NK-92 (cell line): ENCODE data around the gene DPP10.

Source experiments
- DNase-seq: peaks from one replicate; lab custom pipeline; 2025; ENCODE audit not compliant: unreplicated experiment; lab: John Stamatoyannopoulos, UW

DPP10 gene

DNA sequence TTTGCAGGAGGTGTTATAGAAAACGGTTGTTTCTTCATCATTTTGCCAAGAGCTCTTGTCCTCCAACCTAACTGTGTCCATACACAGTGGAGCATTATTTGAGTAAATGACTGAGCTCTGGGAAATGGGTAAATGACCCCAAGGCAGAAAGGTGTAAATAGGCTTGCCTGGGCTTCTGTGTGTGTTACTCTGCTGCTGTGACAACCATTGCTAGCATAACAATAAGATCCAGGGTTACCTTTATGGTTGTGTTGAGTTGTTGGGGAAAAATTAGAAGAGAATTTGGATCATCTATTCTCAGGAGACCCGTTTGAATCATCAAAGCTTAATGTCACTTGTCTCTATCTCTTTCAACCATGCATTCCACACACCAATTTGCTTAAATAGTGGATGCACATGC lies 672.7 kb downstream of the DPP10 start:
- no peak for DNase-seq

DNA sequence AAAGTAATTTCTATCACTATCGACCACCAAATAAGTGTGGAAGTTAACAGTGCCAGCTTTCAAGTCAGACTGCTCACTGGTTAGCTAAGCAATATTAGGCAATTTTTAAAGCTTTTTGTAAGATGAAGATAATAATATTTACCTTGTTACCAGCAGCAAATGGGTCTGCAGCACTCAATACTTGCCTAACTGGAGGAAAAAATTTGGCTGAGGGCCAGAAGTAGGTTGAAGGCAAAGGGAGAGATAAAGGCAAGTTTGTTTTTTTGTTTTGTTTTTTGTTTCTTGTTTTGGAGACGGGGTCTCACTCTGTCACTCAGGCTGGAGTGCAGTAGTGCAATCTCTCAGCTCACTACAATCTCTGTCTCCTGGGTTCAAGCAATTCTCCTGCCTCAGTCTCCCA lies 675.9 kb downstream of the DPP10 start:
- no peak for DNase-seq

DNA sequence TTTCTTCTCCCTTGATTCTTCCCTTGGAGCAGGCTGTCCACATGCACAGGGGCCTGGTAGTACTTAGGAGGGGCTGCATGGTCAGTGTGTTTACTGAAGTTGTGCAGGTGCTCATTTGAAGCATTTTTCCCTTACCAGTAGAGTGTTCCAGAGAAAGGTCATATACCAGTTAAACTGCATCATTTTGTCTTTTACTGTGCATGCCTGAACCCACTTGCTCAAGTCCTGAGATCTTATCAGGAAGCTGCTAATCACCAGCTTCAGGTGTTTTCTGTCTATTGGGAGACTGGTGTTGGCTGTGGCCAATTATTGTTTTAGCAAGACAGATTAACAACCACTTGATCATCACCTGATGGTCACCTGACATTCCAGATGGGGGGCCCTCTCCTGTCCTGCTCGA lies 676.6 kb downstream of the DPP10 start:
- no peak for DNase-seq

DNA sequence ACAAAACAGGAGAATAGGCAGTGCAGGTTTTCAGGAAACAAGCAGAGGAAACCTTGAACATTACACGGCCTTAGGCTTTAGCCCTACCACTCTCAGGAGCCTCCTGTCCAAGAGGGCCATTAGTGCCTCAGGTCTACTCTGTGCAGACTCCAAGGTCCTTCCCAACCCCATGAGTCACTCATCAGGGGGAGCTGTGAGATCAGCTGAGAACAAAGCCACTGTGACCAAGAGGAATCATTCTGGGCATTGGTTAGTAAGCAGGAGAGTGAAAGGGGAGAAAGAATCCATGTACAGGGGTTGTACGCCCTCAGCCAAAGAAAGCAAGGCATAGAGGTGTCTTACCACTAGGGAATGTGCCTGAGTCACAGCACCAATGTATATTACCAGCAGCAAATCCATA lies 680.3 kb downstream of the DPP10 start:
- no peak for DNase-seq

DNA sequence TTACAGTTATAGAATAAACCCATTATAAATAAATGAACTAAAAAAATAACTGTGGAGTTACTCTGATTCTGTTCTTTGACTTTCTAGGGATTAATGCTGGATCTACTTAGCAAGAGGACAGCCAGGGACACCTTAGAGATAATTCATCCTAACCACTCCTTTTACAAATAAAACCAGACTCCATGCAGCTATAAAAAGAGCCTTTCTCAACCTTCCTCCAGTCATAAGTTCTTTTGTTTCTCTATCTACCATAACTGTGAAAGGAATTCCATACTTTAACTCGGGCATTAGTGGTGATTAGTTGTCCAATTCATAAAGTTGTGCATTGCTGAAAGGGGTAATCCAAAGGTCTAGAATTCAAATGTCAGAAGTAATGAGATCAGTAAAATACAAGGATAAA lies 682.4 kb downstream of the DPP10 start:
- no peak for DNase-seq

DNA sequence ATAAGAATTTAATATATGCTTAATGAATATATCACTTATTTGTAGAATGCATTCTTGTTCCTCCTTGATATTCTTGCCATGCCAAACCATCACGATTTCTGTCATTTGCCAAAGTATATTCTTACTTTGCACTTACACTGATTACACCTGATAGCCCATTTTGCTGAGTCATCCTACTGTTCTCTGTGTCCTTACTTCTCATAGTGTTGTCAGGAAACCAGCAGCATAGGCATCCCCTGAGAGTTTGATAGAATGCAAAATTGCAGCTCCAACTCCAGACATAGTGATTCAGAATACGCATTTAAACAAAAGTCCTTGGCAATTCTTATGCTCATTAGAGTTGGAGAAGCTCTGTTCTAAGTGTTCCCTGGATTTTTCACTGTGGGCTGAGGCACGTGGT lies 687.1 kb downstream of the DPP10 start:
- no peak for DNase-seq

DNA sequence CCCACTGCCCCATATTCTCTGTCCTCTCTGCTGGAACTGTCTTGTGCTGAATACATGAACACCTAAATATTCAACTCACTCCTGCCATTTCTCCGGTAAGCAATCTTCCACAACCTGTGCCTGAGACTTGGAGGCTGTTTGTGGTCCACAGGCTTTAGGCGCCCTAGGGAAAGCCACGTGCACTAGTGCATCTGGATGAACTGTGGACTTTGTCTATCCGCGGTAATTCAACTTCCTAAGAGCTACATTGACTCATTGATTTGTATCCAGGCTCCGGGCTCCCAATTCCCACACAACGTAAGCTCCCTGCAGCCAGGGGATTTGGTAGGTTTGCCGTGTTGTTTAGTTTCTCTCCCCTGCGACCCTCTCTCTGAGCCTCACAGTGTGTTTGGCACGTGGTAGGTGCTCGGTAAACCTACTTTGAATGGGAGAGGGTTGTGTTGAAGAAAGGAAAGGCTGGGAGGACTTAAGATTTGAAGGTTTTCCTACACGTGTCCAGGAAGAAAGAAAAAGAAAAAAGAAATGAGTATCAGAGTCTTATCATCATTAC lies 718.2 kb downstream of the DPP10 start:
- no peak for DNase-seq

DNA sequence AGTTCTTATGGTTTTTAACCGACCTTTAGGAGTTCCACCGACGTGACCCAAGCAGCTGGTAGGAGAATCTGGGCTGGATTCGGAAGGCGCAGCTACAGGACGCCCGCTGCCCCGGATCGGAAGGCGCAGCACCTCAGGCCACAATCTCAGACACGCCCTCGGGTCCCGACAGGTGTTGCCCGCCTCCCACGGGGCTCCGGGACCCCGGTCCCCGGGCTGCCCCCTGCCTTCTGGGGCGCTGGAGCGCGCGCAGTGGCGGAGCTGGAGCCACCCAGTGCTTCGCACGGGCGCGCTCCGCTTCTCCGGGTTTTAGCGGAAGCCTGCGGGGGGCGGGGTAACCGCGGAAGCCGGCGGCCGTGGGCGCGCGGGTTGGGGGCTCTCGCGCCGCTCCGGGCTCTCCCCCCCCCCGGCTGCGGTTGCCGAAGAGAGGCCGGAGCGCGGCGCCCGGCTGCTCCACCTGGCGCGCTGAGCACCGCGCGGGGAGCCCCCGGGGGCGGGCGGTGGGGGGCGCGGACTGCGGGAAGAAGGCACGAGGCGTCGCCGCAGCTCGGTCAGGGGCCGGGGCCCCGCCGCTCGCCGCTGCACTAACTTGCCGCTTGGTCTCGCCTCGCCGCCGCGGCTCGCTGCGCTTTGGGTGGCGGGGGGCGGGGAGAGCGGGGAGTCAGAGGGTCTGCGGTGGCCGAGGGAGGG lies 718.8 kb downstream of the DPP10 start:
- DNase-seq: no peak

DNA sequence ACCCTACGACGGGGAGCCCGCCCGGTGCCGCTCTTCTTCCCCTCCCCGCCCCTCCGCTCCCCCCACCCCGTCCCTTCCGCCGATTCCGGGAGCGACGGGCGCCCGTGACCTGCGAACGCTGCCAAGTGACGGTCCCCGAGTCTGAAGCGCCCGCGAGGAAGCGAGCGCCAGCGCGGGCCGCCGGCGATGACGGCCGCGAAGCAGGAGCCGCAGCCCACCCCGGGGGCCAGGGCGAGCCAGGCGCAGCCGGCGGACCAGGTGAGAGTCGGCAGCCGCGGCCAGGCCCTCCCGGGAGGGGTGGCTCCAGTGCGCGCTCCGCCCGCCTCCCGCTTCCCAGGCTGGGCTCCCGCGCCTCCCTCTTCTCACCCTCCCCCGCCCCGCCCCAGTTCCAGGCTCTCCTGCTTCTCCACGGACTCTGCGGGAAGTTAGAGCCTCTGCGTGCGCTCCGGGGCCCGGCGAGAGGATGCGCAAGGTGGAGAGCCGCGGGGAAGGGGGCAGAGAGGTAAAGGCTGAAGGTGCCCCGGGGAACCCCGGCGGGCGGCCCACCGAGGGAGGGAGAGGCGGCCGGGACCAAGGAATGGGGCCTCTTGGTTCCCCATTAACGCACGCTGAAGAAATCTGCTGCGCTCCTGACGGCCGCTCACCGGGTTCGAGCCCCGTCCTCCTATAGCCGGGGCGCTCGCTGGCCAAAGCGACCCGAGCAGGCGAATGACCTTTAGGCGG lies 719.5 kb downstream of the DPP10 start:
- no peak for DNase-seq

DNA sequence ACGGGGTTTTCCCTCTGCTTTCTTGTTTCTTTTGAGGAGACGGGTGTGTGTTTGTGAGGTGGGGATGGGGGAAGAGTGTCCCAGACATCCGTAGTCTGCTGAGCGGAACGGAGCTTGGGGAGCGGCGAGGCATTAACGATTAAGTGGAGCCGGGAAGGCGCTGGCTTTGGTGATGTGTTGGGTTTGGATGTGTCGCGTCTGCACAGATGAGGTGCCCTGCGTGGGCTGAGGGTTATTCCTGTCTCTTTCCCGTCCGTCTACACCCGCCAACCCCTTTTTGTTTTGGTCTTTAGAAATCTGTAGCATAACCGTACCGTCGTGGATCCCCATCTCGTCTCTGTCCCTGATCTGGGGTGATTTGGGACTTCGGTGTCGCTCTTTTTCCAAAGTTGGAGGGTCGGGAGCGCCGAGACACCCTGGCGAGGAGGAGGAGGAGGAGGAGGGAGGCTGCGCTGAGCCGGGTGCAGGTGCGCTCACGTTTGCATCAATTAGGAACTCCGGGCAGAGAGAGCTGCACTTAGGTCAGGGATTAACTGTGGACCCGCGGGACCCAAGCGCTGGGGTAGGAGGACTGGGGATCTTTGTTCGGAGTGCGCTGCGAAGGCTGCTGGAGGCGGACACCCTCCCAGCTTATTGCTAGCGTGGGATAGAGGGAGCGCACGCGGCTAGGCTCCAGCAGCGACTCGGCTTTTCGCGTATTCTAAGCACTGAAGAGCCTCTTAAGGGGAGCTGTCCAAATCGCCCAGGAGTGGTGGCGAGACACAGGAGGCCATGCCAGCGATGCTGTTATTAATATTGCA lies 720.3 kb downstream of the DPP10 start:
- no peak for DNase-seq

DNA sequence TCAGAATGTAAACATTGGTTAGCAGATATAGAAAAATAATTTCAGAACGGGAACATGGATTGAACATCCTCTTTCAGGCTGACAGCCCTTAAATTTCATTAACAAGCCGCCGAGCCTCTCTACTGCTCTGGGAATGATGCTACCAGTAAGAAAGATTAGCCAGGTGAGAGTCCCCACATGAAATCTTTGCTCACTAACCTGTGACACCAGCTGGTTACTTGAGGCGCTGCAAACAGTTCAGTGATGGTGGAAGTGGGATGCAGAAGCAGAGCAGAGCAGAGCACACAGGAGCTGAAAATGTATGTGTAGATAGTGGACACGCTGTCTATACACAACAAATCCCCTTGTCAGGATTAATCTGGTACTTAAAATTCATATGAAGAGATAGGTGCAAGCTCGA lies 721.1 kb downstream of the DPP10 start:
- DNase-seq: no peak

DNA sequence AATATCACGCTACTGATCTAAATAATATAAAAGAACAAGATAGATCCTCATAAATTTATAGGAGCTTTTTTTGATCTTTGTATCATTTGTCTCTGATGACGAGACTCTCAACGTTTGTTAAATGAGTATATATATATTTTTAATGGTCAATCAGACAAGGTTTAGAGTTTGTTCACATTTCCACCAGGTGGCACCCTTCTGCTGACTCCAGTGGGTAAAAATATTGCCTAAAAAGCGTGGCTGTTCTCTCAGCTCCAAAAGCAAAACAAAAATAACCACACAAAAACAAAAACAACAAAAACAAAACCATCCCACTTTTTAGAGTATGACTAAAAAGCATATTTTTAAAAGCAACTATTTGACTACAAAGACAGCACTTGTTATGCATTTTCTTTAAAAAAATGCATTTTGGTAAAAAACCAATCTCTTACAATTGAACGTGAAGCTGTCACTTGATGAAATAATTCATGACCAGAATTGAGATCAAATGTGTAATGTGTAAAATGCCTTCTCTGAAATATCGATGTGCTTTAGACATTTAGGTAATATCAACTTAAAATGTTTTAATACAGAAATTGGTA lies 723.2 kb downstream of the DPP10 start:
- no peak for DNase-seq

DNA sequence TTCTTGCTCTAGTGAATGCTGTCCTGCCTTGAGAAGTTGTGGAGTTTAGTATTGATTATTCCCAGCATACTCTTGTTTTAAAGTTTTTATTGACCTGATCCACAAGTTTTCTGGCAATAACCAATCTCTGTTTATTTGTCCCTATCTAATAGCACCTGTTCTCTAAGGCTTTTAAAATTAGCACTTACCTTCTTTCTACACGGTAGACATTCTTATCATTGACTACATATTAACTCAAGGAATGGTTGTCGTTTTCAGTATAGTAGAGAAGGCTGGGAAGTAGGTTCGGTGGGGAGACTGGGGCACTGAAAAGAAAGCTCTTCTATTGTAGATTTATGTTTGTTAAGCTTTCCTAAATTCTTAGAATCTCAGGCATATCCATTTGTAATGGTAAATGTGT lies 726.0 kb downstream of the DPP10 start:
- DNase-seq: no peak

DNA sequence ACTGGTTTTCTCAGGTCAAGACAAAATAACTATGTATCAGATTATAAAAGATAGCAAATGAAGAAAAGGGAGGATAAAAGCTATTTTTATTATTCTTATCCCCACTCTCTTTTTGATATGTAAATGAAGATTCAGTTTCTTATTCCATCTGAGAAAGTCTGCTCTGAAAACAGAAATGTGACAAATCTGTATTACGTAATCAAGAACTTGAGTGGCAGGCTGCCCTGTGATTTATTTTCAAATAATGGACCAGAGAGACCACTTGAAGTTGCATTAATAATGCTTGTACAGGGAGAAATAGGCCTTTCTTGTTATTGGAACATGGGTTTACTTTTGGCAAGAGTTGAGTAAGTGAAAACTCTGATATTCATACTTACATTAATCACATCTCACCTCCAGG lies 727.4 kb downstream of the DPP10 start:
- DNase-seq: no peak

DNA sequence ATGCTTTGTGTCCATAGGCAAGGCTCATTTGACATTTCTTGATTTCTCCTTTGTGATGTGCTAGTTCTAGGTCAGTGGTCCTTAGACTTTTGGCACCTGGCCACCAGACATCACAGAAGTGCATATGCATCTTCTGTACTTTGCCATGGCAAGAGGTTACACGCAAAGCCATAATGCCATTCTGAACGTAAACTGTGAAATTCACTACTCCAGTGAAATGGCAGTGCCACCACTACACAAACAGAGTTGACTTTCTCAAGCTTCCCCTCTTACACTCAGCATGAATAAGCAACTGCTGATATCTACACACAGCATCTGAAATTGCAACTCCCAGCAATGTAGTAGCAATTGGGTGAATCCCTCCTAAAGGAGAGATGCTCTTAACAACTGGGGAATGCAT lies 729.3 kb downstream of the DPP10 start:
- DNase-seq: no peak

DNA sequence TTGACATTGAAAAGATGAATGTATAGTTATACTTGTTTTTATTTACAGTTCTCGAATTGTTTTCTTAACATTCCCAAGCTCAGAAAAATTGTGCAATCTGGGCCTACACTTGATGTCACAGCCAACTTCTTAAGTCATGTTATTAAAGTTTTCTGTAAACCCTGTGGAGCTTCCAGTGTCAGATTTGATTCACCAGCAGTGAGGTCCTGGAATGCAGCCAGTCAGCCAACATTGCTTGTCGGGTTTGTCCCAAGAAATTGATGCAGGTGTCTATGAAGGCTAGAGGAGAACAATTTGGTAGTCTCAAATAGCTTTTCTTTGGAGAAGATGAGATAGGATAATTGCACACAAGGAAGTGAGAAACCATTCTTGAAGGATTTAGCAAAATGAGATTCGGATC lies 732.2 kb downstream of the DPP10 start:
- DNase-seq: no peak

DNA sequence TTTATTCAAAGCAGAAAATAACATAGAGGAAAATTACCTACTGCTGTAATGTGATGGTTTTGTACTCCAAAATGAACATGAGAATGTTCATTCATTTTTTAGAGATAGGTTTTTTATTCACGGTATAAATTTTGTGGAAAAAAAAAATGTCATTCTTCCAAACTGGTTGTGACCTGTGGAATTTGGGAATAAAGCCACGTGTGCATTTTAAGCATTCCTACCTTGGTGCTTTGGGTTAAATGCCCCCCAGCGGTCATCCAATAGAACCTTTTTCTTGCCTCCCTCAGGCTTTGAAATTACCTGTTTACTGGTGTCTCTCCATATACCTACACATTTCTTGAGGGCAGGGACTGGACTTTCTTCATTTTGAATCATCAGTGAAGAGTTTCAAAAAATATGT lies 740.7 kb downstream of the DPP10 start:
- no peak for DNase-seq

DNA sequence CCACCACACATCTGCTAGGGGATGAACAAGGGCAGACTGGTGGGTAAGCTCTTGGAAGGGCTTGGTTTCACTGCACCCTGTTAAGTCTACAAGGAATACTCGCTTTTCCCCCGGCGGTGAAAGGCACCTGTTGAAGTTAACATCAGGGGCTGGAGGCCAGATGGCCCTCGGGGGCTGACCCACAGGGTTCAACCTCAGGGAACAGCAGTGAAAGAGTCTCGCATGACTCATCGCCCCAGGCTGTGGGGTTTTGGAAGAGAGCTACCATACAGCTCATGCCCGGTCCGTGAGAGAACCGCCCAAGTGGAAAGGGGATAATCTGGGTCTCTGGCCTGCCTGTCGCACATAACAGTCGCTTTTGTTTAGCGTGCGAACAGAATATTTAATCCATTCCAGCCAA lies 748.0 kb downstream of the DPP10 start:
- DNase-seq: no peak

DNA sequence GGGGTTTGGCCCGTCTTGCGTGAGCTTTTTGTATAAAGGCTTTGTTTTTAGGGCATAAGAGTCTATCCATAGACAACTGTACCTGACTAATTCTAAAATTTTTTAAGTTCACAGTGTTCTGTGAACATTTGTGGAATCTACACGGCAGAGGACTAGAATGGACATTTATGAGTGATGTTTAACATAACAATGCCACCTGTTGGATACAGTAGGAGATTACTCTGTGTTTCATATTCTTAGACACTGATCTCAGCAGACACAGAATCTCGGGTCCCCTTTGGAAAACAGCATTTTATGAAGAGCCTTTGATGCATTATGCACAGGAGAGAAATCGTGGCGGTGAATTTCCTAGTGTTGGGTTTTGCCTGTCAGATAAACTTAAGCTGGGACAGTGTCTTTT lies 752.2 kb downstream of the DPP10 start:
- no peak for DNase-seq

DNA sequence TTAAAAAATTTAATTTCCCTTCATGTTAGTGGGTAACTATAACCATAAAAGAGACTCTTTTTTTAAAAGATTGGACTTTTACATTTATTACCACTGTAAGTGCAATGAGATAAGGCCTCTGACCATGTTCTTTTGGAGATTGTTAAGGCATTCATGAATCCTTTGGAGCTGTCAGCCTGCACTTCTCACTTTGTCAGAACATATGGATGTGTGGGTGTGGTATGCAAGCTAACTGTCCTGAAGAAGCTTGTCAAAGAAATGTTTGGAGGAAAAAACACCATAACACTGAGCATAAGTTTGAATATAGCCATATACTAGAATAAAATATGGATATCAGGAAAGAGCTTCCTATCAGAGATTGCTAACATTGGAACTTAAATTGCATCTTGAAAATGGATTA lies 754.1 kb downstream of the DPP10 start:
- DNase-seq: no peak

DNA sequence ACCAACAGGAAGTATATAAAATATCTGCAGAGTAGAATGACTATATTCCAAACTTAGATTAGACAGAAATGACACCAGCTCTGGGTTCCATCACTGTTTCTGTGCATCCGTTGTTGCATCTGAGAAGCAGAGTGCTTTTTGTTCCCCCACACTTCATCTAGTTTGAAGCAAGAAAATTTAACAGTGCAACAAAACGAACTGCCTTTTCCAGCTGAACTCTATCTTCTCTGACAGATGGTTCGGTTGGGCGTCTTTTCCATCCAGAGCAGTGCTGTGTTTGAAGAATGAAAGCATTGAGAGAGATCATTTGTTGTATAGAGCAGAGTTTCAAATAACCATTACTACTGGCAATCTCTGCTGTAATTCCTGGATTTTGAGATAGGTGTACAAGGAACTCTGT lies 757.5 kb downstream of the DPP10 start:
- no peak for DNase-seq

DNA sequence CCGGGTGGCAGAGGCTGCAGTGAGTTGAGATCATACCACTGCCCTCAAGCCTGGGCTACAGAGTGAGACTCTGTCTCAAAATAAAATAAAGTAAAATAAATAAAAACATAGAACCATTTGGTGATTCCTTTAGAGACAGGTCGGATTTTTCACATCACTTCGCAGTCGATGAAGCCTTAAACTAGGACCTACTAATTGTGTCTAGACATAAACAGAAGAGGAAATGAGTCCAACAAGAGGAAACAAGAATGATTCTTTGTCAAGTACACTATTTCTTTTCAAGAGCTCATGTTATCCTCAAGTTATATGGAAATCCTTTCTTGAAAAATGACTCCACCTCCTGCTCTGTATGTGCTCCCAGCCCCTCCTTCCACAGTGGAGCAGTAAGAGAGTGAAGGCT lies 758.9 kb downstream of the DPP10 start:
- no peak for DNase-seq
